ENCODE results near the gene WNT3A. TPM values are rescaled to one million over a fixed set of nuclear protein-coding genes. Genes with fewer than 3 reads are reported as not detected.

WNT3A gene
- total and polyA plus RNA-seq, 4 donors = 0.09 to 3.1 (median 1.9) TPM

DNA sequence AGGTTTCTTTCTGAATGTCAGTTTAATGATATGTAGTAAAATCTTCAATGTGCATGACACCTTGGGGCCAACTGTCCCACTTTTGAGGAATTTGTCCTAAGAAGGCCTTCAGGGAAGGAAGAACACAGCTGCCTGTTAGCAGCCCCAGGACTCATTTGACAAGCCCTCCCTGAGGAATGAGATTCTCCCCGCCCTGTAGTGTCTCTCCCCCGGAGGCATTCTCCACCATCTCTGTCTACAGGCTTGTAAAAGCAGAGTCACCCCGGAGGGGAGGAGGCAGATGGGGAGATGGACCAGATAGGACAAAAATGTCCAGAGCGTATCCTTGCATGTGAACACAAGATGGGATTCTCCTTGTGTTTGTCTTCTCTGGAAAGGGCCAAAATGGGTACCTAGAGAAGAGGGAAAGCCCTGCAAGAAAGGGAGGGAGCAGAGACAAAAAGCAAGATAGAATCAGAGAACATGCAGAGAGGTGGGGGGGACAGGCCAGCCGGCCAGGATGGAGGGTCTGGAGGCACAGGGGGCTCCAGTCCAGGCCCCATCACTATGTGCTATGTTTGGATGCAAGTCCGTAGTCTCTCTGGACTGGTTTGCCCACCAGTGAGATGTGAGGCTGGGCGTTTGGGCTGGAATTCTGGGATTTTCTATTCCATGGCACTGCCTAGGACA is 12.0 kb upstream of the WNT3A start:
- Histone ChIP-seq H3K4me3 (no peak overlapping the region), H3K36me3 (ENCODE audit: control insufficient read depth in 4 of 4, insufficient read depth in 4 of 4, low read length in 4 of 4) (no peaks in the 10 kb centered on the region), H3K4me1 (ENCODE audit: control insufficient read depth in 5 of 5, insufficient read depth in 5 of 5, low read length in 5 of 5) (peaks cover 0 to 1% (median 0%) of the 10 kb centered on the region in 5 donors), H3K9ac (ENCODE audit: insufficient read depth in 1 of 2, low read length in 2 of 2) (no peak overlapping the region), H3K9me3 (ENCODE audit: control insufficient read depth in 4 of 4, insufficient read depth in 3 of 4, low read length in 3 of 4) (peaks cover 0 to 6% (median 1%) of the 10 kb centered on the region in 4 donors), H3K27ac (ENCODE audit: low read depth in 1 of 2, low read length in 1 of 2) (no peak overlapping the region), H3K27me3 (ENCODE audit: control insufficient read depth in 3 of 3, insufficient read depth in 3 of 3, low read length in 2 of 3) (no peaks in the 10 kb centered on the region)
- ATAC-seq (ENCODE audit: insufficient read depth, low FRiP score) = no peak
- TF ChIP-seq, protein P1, sequence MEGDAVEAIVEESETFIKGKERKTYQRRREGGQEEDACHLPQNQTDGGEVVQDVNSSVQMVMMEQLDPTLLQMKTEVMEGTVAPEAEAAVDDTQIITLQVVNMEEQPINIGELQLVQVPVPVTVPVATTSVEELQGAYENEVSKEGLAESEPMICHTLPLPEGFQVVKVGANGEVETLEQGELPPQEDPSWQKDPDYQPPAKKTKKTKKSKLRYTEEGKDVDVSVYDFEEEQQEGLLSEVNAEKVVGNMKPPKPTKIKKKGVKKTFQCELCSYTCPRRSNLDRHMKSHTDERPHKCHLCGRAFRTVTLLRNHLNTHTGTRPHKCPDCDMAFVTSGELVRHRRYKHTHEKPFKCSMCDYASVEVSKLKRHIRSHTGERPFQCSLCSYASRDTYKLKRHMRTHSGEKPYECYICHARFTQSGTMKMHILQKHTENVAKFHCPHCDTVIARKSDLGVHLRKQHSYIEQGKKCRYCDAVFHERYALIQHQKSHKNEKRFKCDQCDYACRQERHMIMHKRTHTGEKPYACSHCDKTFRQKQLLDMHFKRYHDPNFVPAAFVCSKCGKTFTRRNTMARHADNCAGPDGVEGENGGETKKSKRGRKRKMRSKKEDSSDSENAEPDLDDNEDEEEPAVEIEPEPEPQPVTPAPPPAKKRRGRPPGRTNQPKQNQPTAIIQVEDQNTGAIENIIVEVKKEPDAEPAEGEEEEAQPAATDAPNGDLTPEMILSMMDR (IDR thresholded peaks at IDR 0.05; ENCODE audit: control extremely low read depth, extremely low read depth) = no peak
- 74 to 83% methylated on average over 7 of the region's 7 CpGs for WGBS, 2 donors
- DNase-seq = no peak

DNA sequence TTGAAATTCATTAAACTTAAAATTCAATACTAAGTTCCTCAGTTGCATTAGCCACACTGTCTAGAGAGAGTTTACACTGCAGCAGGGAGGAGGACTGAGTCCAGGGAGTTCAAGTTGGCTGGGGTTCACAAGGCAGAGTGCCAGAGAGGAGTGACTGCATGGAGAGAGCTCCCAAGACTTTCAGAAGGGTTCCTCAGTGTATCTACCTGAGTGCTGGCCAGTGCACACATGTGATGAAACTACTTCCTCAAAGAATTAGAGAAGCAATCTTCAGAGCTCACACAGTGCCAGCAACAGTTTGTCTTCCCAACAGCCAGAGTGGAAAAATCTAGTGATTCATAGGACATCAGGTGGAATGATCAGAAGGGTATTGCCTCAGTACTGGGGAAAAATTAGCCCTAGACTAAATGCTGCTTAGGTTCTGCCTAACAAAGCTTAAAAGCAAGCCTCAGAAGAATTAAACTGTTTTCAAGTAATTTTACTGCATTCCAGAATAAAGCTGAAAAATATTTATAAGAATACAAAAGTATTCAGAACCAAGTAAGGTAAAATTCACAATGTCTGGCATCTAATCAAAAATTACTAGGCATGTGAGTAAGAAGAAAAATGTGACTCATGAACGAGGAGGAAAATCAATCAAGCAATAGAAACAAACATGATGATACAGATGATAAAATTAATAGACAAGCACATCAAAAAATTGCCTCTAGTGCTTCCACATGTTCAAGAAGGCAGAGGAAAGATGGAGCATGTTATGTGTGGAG is 10.4 kb upstream of the WNT3A start:
- H3K27me3 ChIP-seq (ENCODE audit: control insufficient read depth in 3 of 3, insufficient read depth in 3 of 3, low read length in 2 of 3) = peaks cover 0 to 4% (median 0%) of the 10 kb centered on the region in 3 donors
- 18 to 38% methylated on average over 1 of the region's 1 CpG for WGBS, 2 donors
- ATAC-seq (ENCODE audit: insufficient read depth, low FRiP score) = no peak
- no peak overlapping the region for H3K9ac ChIP-seq (ENCODE audit: insufficient read depth in 1 of 2, low read length in 2 of 2)
- peaks cover 0 to 1% (median 0%) of the 10 kb centered on the region in 5 donors for H3K4me1 ChIP-seq (ENCODE audit: control insufficient read depth in 5 of 5, insufficient read depth in 5 of 5, low read length in 5 of 5)
- no peak overlapping the region for H3K4me3 ChIP-seq
- DNase-seq = no peak
- peaks cover 0 to 6% (median 1%) of the 10 kb centered on the region in 4 donors for H3K9me3 ChIP-seq (ENCODE audit: control insufficient read depth in 4 of 4, insufficient read depth in 3 of 4, low read length in 3 of 4)
- H3K27ac ChIP-seq (ENCODE audit: low read depth in 1 of 2, low read length in 1 of 2) = no peak overlapping the region
- no peaks in the 10 kb centered on the region for H3K36me3 ChIP-seq (ENCODE audit: control insufficient read depth in 4 of 4, insufficient read depth in 4 of 4, low read length in 4 of 4)
- TF ChIP-seq, protein P1 (IDR thresholded peaks at IDR 0.05; ENCODE audit: control extremely low read depth, extremely low read depth) = no peak

DNA sequence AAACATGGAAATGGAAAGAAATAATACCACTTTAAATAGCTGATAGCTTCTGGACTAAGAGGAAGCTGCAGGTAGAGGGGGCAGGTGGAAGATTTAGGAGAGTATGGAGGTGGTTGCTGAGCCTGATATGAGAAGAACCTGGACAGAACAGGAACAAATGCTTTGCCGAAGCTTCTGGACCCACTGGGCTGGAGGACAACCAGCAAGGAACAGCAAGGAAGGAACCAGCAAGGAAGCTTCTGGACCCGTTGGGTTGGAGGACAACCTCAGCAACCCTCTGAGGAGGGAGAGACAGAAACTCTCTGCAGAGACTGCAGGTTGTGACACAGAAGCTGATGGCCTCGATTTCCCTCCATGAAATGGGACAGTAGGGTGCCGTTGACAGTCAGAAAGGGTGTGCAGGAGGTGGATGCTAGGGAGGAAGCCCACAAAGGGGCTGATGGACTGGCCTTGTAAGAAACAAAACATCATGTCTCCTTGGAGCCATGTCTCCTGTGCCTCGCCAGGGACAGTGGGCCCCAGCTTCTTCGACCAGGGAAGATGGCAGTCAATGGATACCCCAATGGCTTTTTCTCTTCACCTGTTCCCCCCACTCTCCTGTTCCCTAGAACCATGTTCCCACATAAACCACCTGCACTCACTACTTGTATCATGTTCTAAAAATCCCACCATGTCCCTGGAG is 8.3 kb upstream of the WNT3A start:
- 68 to 78% methylated on average over 6 of the region's 6 CpGs for WGBS, 2 donors
- H3K36me3 ChIP-seq (ENCODE audit: control insufficient read depth in 4 of 4, insufficient read depth in 4 of 4, low read length in 4 of 4) = no peaks in the 10 kb centered on the region
- peaks cover 0 to 12% (median 7%) of the 10 kb centered on the region in 3 donors for H3K27me3 ChIP-seq (ENCODE audit: control insufficient read depth in 3 of 3, insufficient read depth in 3 of 3, low read length in 2 of 3)
- H3K9ac ChIP-seq (ENCODE audit: insufficient read depth in 1 of 2, low read length in 2 of 2) = no peak overlapping the region
- H3K9me3 ChIP-seq (ENCODE audit: control insufficient read depth in 4 of 4, insufficient read depth in 3 of 4, low read length in 3 of 4) = peaks cover 0 to 6% (median 1%) of the 10 kb centered on the region in 4 donors
- no peak overlapping the region for H3K27ac ChIP-seq (ENCODE audit: low read depth in 1 of 2, low read length in 1 of 2)
- peaks cover 0 to 1% (median 0%) of the 10 kb centered on the region in 5 donors for H3K4me1 ChIP-seq (ENCODE audit: control insufficient read depth in 5 of 5, insufficient read depth in 5 of 5, low read length in 5 of 5)
- no peak for DNase-seq
- H3K4me3 ChIP-seq = no peak overlapping the region
- TF ChIP-seq, protein P1 (IDR thresholded peaks at IDR 0.05; ENCODE audit: control extremely low read depth, extremely low read depth) = no peak
- no peak for ATAC-seq (ENCODE audit: insufficient read depth, low FRiP score)

Measured in lung (tissue), 12 donors.